Right atrium auricular region (tissue), 2 donors: ENCODE measurements around the gene HEMK1. TPM values are rescaled to one million over a fixed set of nuclear protein-coding genes. Genes with fewer than 3 reads are reported as not detected.

ENCODE experiments used
- DNase-seq: peaks from one replicate; pipeline ENCODE4 v3.0.0-alpha.2; 2019; ENCODE audit warnings: low spot score
- H3K27ac ChIP-seq, 2 donors: fragments of 200-600 bp; sonication (generic); 1 replicate in 1 of 2; 2 replicates in 1 of 2; pipeline ENCODE4 v1.5.1; 2016 to 2019
- H3K27me3 ChIP-seq, 2 donors: fragments of 200-600 bp; sonication (generic); one replicate each; pipeline versions ENCODE4 v1.5.1 to v1.6.0; 2017 to 2019
- H3K36me3 ChIP-seq: fragments of 200-600 bp; sonication (generic); one replicate; pipeline ENCODE4 v1.5.1; 2016
- H3K4me1 ChIP-seq, 2 donors: fragments of 200-600 bp; sonication (generic); one replicate each; pipeline versions ENCODE4 v1.5.1 to v1.6.0; 2017 to 2019
- H3K4me3 ChIP-seq, 2 donors: fragments of 200-600 bp; sonication (generic); 1 replicate in 1 of 2; 2 replicates in 1 of 2; pipeline ENCODE4 v1.5.1; 2017 to 2019; ENCODE audit warnings: mild to moderate bottlenecking in 1 of 2, moderate library complexity in 1 of 2
- H3K9me3 ChIP-seq, 2 donors: fragments of 200-600 bp; sonication (generic); one replicate each; pipeline ENCODE4 v1.5.1; 2019
- total RNA-seq, 2 donors: library from RNA; depleted of rRNA; stranded (reverse); fragments of >200 nt; gene quantifications; one replicate each; pipeline ENCODE4 v1.1.0, GENCODE V29; 2016
- TF ChIP-seq, protein P1 (sequence below), 2 donors: fragments of 200-600 bp; sonication (generic); IDR thresholded peaks; one replicate each; pipeline ENCODE4 v1.5.1; 2019; ENCODE audit warnings: antibody characterized with exemption in 2 of 2

The HEMK1 gene
- total RNA-seq, 2 donors from 2014 or later = 7.2 to 9.6 TPM

DNA sequence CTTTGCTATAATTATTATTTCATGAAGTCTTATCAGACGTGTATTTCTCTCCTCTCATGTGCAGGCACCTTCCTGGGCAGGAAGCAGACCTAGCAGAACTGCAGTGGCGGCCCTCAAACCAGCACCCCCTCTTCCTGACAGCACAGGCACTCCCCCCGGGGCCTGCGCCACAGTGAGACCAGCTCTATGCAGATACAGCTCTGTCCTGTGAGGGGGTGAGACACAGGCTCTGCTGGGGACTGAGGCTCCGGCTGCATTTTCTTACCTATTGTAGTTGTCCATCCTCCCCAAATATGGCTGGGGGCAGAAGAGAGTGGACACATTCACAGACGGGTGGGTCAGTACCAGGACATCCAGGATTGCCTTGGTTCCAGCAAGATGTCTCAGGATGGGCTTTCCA is 37.3 kb downstream of the HEMK1 start:
- Histone ChIP-seq H3K4me3 (no peak overlapping the region), H3K4me1 (peaks cover 0 to 82% of the 10 kb centered on the region in 2 donors), H3K36me3 (peaks cover 20% of the 10 kb centered on the region), H3K9me3 (no peaks in the 10 kb centered on the region), H3K27ac (peak overlapping the region; percentile 70 to 94), H3K27me3 (no peaks in the 10 kb centered on the region)
- TF ChIP-seq, protein P1, sequence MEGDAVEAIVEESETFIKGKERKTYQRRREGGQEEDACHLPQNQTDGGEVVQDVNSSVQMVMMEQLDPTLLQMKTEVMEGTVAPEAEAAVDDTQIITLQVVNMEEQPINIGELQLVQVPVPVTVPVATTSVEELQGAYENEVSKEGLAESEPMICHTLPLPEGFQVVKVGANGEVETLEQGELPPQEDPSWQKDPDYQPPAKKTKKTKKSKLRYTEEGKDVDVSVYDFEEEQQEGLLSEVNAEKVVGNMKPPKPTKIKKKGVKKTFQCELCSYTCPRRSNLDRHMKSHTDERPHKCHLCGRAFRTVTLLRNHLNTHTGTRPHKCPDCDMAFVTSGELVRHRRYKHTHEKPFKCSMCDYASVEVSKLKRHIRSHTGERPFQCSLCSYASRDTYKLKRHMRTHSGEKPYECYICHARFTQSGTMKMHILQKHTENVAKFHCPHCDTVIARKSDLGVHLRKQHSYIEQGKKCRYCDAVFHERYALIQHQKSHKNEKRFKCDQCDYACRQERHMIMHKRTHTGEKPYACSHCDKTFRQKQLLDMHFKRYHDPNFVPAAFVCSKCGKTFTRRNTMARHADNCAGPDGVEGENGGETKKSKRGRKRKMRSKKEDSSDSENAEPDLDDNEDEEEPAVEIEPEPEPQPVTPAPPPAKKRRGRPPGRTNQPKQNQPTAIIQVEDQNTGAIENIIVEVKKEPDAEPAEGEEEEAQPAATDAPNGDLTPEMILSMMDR (IDR thresholded peaks at IDR 0.05) = no peak
- no peak for DNase-seq

DNA sequence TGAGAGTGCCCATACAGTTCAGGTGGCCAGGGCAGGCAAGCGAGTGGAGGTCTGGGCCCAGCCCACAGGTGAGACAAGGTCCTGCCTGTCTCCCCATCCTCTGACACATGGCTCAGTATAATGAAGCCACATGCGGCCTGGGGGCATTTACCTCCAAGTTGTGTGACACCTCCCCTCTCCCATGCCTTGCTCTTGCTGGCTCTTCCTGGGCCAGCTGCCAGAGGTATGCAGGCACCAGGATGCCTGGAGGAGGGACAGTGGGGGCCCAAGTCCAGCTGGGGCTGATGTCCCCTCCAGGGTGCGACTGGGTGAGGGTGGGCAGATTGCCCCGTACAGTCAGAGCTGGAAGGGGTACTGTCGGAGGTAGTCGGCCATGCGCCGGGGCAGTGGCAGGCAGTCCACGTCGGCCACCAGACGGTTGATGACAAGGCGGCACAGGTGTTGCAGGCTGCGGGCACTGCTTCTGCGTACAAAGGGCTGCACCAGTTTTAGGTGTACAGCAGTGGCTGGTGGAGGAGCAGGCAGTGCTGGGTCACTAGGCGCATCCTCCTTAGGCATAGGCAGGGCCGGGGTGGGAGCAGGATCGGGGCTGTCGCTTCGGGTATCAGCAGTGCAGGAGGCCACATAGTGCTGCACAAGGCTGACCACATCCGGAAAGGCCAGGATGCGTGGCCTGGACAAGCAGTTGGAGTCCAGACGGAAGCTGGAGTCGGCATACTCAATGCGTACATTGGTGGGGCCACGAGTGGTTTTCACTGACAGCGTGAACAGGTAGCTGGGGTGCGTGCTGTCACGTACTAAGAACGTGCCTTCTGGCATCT is 38.2 kb downstream of the HEMK1 start:
- Histone ChIP-seq H3K36me3 (peaks cover 20% of the 10 kb centered on the region), H3K4me1 (peaks cover 0 to 77% of the 10 kb centered on the region in 2 donors), H3K4me3 (no peak overlapping the region), H3K9me3 (no peaks in the 10 kb centered on the region), H3K27ac (peak overlapping the region in 1 of 2 donors; percentile 94), H3K27me3 (no peaks in the 10 kb centered on the region)
- no peak for DNase-seq
- TF ChIP-seq, protein P1 (IDR thresholded peaks at IDR 0.05) = no peak

DNA sequence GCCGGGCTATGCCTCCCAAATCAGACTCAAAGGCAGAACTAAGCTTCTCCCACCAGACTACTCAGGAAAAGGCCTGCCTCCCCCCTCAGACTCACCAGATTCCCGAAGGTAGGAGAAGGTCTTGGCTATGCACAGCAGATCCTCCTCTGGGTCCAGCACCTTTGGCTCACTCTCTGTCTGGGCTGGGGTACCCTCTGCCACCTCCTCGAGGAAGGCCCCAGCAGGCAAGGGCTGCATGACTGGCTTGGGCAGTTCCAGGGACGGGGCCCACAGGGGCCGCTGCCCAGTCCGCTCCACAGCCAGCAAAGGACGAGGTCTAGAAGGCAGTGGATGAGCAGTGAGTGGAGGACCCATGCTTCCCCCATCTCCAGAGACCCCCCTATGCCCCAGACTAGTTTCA is 39.0 kb downstream of the HEMK1 start:
- Histone ChIP-seq H3K4me3 (no peak overlapping the region), H3K27me3 (no peaks in the 10 kb centered on the region), H3K4me1 (peaks cover 0 to 77% of the 10 kb centered on the region in 2 donors), H3K36me3 (peaks cover 20% of the 10 kb centered on the region), H3K9me3 (no peaks in the 10 kb centered on the region), H3K27ac (no peak overlapping the region)
- no peak for DNase-seq
- TF ChIP-seq, protein P1 (IDR thresholded peaks at IDR 0.05) = no peak

DNA sequence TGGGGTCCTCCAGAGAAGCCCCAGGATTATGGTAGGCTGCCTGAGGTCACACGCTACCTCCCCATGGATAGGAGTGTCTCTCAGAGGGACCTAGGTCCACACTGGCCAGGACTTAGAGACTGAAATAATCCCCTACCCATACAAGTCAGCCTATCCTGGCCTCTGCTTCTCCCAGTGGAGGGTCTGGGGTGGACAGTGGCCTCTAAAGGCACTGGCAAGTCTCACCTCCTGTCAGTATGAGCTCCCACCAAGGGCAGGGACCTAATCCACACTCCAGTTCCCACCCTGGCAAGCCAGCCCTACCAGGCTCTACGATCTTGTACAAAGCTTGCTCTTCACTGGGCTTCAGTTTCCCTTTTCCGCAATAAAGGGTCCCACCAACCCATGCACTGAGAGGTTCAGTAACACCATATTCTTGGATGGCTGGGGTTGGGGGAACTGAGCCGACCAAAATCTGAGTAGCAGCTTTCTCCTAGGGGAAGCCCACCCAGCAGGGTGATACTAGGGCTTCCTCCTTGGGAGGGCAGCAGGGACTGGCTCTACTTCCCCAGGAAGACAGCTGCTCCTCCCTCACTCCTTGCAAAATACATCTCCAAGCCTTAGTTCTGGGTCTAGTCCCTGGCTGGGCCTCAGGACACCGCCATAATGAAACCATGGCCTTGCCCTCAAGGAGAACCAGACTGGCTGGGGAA is 39.9 kb downstream of the HEMK1 start:
- no peaks in the 10 kb centered on the region for H3K27me3 ChIP-seq
- H3K36me3 ChIP-seq = peaks cover 20% of the 10 kb centered on the region
- H3K4me1 ChIP-seq = peaks cover 0 to 75% of the 10 kb centered on the region in 2 donors
- DNase-seq = no peak
- H3K4me3 ChIP-seq = no peak overlapping the region
- TF ChIP-seq, protein P1 (IDR thresholded peaks at IDR 0.05) = no peak
- H3K27ac ChIP-seq = peak overlapping the region in 1 of 2 donors; percentile 83
- H3K9me3 ChIP-seq = no peaks in the 10 kb centered on the region

DNA sequence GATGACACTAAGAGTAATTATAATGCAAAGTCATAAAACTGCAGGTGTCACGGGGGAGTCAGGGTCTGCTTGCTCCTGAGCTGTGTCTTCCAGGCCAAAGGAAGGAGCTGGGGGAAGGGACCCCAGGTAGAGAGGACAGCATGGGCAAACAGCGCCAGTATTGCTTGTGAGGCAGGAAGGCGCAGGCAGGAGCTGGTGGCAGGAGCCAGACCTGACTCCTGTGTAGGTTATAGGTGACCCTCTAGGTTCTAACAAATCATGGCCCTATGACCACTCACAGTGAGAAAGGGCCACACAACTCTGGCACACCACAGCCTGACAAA is 40.4 kb downstream of the HEMK1 start:
- H3K4me3 ChIP-seq = no peak overlapping the region
- TF ChIP-seq, protein P1 (IDR thresholded peaks at IDR 0.05) = no peak
- no peaks in the 10 kb centered on the region for H3K27me3 ChIP-seq
- peak overlapping the region in 1 of 2 donors; percentile 83 for H3K27ac ChIP-seq
- no peaks in the 10 kb centered on the region for H3K9me3 ChIP-seq
- H3K4me1 ChIP-seq = peaks cover 0 to 70% of the 10 kb centered on the region in 2 donors
- no peak for DNase-seq
- peaks cover 20% of the 10 kb centered on the region for H3K36me3 ChIP-seq
